HFF-Myc (cell line): ENCODE measurements around the gene TMEM179B.

Experiments used
- DNase-seq: peaks from one replicate; pipeline ENCODE4 v3.0.0-alpha.2; 2011; ENCODE audit warnings: low read depth; ENCODE audit errors: extremely low read depth
- H3K4me3 ChIP-seq: replicated peaks from 2 replicates; pipeline ENCODE4 v1.5.1; 2011; ENCODE audit warnings: low read depth, mild to moderate bottlenecking, control low read depth, low read length
- TF ChIP-seq, protein P1 (sequence below): IDR thresholded peaks from 2 replicates; pipeline ENCODE4 v1.5.1; 2012; ENCODE audit warnings: mild to moderate bottlenecking, low read depth, low read length, control low read depth; ENCODE audit errors: missing control alignments

Gene TMEM179B

DNA sequence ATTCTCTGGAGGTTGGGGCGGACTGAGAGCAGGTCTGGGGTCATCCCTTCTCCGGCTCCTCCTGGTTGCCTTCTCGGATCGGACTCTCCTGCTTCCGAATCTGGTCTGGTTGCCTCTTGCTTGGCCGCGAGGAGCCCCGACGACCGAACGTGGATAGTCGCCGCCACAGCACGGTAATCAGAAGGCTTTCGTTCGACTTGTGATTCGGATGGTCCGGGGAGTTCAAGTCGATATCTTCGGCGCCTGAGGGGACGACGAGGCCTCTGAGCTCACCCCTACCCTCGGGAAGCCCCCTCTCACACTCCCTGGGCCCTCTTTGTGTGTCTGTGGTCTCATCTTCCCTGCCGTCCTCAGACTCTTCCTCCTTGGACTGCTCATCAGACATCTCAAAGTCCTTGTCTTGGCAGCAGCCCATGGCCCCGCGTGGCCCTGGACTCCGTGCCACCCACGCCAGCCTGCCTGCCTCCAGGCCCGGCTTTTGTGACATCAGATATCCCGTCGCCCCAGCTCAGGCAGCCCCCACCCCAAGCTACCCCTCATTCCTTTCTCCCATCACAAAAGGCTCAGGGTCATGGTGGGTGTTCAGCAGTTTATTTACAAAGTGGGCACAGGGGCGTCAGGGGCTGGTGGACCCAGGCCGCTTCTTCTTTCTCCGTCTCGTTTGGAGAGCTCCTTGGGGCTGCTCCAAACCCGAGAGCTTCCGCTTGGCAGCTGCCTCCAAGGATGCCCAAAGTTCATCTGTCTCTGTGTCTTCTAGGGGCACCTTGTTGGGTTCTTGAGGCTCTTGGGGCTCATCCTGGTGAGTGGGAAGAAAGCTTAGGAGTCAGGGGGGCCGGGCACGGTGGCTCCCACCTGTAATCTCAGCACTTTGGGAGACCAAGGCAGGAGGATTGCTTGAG is 45.4 kb downstream of the TMEM179B start, which contains the start of gene TEX54:
TEX54 (minus strand) TSS at position 506 of the 899 bp plus-strand sequence.
- no peak for DNase-seq
- H3K4me3 ChIP-seq = peak within 1 kb of the TSS; percentile 76
- TF ChIP-seq, protein P1, sequence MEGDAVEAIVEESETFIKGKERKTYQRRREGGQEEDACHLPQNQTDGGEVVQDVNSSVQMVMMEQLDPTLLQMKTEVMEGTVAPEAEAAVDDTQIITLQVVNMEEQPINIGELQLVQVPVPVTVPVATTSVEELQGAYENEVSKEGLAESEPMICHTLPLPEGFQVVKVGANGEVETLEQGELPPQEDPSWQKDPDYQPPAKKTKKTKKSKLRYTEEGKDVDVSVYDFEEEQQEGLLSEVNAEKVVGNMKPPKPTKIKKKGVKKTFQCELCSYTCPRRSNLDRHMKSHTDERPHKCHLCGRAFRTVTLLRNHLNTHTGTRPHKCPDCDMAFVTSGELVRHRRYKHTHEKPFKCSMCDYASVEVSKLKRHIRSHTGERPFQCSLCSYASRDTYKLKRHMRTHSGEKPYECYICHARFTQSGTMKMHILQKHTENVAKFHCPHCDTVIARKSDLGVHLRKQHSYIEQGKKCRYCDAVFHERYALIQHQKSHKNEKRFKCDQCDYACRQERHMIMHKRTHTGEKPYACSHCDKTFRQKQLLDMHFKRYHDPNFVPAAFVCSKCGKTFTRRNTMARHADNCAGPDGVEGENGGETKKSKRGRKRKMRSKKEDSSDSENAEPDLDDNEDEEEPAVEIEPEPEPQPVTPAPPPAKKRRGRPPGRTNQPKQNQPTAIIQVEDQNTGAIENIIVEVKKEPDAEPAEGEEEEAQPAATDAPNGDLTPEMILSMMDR = no peak

- TF ChIP-seq, protein P1 = no peak
- H3K4me3 ChIP-seq = no peak overlapping the region
- DNase-seq = no peak
Measured at GRCh38 chr11:62835336-62835735, 48.1 kb downstream of the TMEM179B start.

- peak within 1 kb of the TSS; percentile 99 for H3K4me3 ChIP-seq
- TF ChIP-seq, protein P1 = no peak
- peak; percentile 81 for DNase-seq
Measured at GRCh38 chr11:62839050-62839945, 52.1 kb downstream of the TMEM179B start, which contains the start of gene WDR74. WDR74 (minus strand) TSS chr11:62839590; CDS start chr11:62839570, 20 bp downstream.
